Epidermal melanocyte (primary cell): ENCODE measurements around the gene CADPS2.

Experiments used
- DNase-seq: peaks from one replicate; pipeline ENCODE4 v3.0.0; 2011; ENCODE audit warnings: low spot score; ENCODE audit not compliant: insufficient read length

Gene CADPS2

GRCh38 chr7:122314284-122314683, 572.0 kb downstream of the CADPS2 start:
- DNase-seq, result no peak

DNA sequence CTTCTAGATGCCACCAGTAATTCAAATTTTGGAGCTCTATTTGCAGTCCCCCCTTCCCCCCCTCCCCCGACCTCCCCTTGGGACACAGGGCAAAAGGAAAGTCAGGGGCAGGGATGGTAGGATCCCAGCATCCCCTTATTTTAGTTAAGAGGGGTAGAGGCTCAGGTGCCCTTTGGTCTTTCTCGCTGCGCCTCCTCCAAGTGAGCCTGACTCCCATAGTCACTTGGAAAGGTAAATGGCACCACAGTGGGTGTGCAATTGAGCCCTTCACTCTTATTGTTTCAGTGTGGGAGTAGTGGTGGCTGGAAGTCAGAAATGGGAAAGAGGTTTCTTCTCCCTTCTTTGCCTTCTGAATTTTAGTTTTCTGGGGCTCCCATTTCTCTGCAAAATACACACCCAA, 573.5 kb downstream of the CADPS2 start:
- no peak for DNase-seq

- DNase-seq, result no peak
Measured at GRCh38 chr7:122311734-122312450, 574.4 kb downstream of the CADPS2 start.

- DNase-seq, result no peak
Measured at GRCh38 chr7:122311050-122311700, 575.1 kb downstream of the CADPS2 start.

- DNase-seq, result no peak
Measured at GRCh38 chr7:122310119-122311021, 575.9 kb downstream of the CADPS2 start.

DNA sequence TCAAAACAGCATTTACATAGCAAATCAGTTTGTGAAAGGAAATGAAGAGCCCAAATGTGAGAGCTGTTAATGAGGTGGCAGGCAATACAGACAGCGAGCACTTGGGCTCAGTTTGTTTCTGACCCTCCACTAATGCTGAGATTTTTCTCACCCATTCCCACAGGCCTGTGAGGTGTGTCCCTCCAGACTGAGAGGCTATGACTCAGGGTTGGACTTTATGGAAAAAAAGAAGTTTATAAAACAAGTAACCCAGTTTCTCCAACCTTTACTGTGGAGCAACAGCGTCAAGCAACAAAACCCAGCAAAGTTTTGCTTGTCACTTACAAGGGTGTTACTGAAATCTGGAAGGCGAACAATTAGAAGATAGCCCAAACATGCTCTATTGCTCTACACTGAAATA, 576.8 kb downstream of the CADPS2 start:
- no peak for DNase-seq

DNA sequence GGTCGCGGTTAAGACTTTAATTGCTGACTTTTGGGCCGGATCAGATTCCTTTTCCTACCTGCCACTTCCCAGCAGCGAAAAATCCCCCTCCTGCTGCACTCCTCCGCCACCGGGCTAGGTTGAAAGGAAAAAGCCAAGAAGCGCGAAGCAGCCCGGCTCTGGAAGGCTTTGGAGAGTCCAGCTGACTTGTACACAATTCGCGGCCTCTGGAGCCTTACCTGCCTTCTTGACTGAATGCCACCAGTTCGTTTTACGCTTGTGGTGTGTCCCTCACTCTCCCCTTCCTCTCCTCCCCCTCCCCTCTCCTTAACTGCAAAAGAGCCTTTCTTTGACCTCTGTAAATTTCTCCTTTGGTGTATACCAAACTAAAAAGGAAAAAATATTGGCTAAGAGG, 579.0 kb downstream of the CADPS2 start:
- no peak for DNase-seq

- no peak for DNase-seq
Measured at GRCh38 chr7:122306320-122307227, 579.7 kb downstream of the CADPS2 start.

- no peak for DNase-seq
Measured at GRCh38 chr7:122305475-122306319, 580.6 kb downstream of the CADPS2 start.

DNA sequence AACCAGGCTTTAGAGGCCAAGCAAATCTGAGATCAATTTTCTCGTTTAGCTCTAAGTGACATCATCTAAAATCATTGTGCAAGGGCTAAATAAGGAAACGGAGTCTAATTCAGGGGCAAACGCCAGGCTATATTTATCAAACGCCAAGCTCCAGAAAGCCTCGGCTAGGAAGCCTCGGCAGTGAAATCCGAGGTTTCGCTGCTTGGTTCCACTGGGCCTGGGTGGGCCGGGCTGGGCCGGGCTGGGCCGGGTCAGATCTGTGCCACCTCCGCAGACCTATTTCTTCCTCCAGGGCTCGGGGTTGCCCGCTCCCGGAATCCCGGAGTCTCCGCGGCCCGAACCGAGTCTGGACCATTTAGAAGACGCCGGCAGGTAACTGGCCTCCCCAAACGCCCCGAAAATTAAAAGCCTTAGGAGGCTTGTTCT, 581.3 kb downstream of the CADPS2 start:
- no peak for DNase-seq

DNA sequence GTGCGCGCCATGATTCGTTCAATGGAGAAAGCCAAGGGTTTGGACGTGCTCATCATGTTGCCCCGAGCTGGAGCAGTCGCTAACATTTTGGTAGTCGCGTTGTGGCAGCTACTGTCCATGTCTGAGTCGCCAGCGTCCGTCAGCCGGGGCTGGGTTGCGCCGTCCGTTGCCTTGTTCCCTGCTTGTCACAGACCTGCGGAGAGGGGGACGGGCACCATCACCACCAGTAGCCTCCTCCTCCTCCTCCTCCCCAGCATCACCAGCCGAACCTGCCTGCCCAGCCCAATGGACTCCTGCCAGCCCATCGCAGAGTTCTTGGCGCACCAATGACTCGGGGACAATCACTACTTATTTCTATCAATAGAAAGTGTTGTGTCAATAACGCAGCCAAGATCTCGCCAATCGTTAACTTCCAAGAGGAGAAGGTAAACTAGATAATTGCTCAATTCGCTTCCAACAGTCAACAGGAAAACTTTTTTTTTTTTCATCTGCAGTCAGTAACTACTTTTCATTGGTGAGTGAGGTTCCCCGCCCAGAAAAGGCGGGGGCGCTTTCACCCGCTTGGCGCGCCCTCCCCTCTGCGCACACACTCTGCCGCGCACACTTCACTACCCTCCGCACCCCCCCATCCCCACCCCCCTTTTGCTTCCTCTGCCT, 581.8 kb downstream of the CADPS2 start, which contains the start of gene FEZF1:
Gene FEZF1, minus strand, starts transcription at position 432 of the 657 bp plus-strand sequence. Its CDS starts 313 bp downstream, at position 119.
- DNase-seq, result no peak

DNA sequence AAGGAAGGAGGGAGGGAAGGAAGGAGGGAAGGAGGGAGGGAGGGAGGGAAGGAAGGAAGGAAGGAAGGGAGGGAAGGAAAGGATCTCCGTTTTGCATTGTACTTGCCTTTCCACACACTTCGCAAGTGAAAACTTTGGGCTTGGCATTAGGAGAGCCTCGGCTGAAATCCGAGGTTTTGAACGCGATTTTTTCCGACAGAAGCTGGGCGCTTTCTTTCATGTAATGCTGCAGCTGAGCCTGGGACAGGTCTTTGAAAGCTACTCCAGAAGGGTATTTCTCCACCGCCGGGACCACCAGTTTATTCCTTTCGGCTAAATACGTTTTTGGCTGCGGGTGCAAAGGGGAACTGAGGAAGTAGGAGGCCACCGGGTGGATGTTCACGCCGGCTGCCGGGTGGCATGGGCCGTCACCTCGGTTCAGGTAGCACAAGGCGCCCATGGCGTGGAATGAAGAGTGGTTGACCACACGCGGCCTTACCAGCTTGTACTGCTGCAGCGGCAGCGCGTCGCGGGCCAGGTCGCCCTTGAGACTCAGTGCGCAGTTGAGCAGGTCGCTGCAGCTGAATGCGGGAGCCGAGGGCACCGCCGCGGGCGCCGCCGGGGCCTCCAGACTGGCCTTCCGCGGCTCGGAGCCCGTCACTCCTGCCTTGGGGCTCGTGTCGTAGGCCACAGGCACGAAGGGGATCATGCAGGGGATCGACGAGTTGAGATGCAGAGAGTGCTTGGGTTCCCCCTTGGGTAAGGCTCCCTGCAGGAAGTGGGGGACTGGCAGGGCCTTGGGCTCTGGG, 582.5 kb downstream of the CADPS2 start:
- no peak for DNase-seq

DNA sequence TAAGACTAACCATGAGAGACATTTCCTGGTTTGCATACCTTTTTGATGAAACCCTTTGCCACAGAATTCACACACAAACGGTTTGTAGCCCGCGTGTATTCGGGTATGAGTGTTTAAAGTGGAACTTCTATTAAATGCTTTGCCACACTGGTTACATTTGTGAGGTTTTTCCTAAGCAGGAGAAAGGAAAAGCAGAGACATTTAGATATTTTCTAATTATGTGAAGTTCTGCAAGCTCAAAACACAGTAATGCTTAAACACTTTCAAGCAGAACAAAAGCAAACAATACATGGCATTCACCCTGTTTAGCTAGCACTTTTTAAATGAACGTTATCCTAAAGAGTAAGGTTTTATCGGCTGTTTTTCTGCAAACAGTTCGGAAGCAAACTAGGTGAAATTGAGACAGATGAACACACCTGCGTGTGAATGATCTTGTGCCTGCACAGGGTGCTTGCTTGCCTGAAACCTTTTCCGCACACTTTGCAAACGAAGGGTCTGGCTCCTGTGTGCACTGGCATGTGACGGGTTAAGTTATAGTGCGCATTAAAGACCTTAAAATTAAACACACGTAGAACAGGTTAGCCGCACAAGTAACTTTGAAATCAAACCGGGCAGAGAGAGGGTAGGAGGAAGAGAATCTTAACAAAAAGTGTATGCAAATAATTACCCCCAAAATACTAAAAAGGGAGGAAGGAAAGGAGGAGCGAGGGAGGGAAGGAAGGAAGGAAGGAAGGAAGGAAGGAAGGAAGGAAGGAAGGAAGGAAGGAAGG, 583.3 kb downstream of the CADPS2 start:
- no peak for DNase-seq

- DNase-seq, result no peak
Measured at GRCh38 chr7:122301858-122302760, 584.2 kb downstream of the CADPS2 start.

GRCh38 chr7:122300956-122301833, 585.1 kb downstream of the CADPS2 start:
- no peak for DNase-seq
